IMR-90 (cell line): ENCODE data around the gene UBAP2L. TPM values are rescaled to one million over a fixed set of nuclear protein-coding genes. Genes with fewer than 3 reads are reported as not detected.

Experiments used
- ATAC-seq: fragments of 200-7000 bp; cut with Tn5 transposase; 2 replicates; pipeline ENCODE4 v1.9.1; 2020; ENCODE audit warnings: low read depth, mild to moderate bottlenecking, moderate library complexity
- BruUV-seq: library from RNA; stranded (reverse); fragments of 400-500 nt; replicated peaks from 2 replicates; lab custom pipeline; 2021; lab: Mats Ljungman, UMichigan
- CTCF ChIA-PET: fragments of 300-600 bp; formaldehyde crosslinking; extraction: SDS; loops from one replicate; lab custom pipeline; 2021; ENCODE audit warnings: antibody characterized with exemption; lab: Yijun Ruan, JAX
- POLR2A ChIA-PET: fragments of 300-600 bp; sonication (Branson Sonifier 250); formaldehyde crosslinking; loops from one replicate; lab custom pipeline; 2022; ENCODE audit warnings: antibody characterized with exemption; ENCODE audit not compliant: unreplicated experiment; lab: Charles Lee
- DNase-seq: peaks from one replicate; pipeline ENCODE4 v3.0.0; 2013
- H2AFZ ChIP-seq: replicated peaks from 2 replicates; pipeline ENCODE3; 2013; ENCODE audit warnings: low read length, mild to moderate bottlenecking; ENCODE audit not compliant: poor library complexity
- H2AK5ac ChIP-seq: 2 replicates; pipeline ENCODE4 v1.6.1; 2013; ENCODE audit warnings: low read depth, low read length, inconsistent platforms
- H2AK9ac ChIP-seq: replicated peaks from 2 replicates; pipeline ENCODE3; 2013; ENCODE audit warnings: mild to moderate bottlenecking, low read depth, low read length, moderate library complexity; ENCODE audit not compliant: poor library complexity
- H2BK120ac ChIP-seq: 2 replicates; pipeline ENCODE4 v1.6.1; 2013; ENCODE audit warnings: low read depth, low read length, inconsistent platforms
- H2BK15ac ChIP-seq: 3 replicates; pipeline ENCODE4 v1.6.1; 2013; ENCODE audit warnings: low read depth, low read length, inconsistent platforms
- H2BK20ac ChIP-seq: 2 replicates; pipeline ENCODE4 v1.6.1; 2013; ENCODE audit warnings: low read depth, mild to moderate bottlenecking, inconsistent platforms, low read length, moderate library complexity
- H2BK5ac ChIP-seq: 2 replicates; pipeline ENCODE4 v1.6.1; 2013; ENCODE audit warnings: mild to moderate bottlenecking, low read depth, low read length, inconsistent platforms; ENCODE audit not compliant: poor library complexity, severe bottlenecking
- H3K14ac ChIP-seq: replicated peaks from 2 replicates; pipeline ENCODE4 v1.6.1; 2013; ENCODE audit warnings: low read depth, low read length, inconsistent platforms
- H3K18ac ChIP-seq: 2 replicates; pipeline ENCODE4 v1.6.1; 2013; ENCODE audit warnings: low read depth, low read length, control low read depth
- H3K23ac ChIP-seq: 2 replicates; pipeline ENCODE4 v1.6.1; 2013; ENCODE audit warnings: low read depth, low read length, inconsistent platforms
- H3K27ac ChIP-seq: 2 replicates; pipeline ENCODE4 v1.5.1; 2013; ENCODE audit warnings: mild to moderate bottlenecking, control low read depth, low read length; ENCODE audit not compliant: insufficient read depth
- H3K27me3 ChIP-seq: 2 replicates; pipeline ENCODE4 v1.6.1; 2013; ENCODE audit warnings: low read length; ENCODE audit not compliant: control insufficient read depth, insufficient read depth
- H3K36me3 ChIP-seq: 2 replicates; pipeline ENCODE4 v1.6.1; 2013; ENCODE audit warnings: low read length, mixed read lengths; ENCODE audit not compliant: control insufficient read depth, insufficient read depth
- H3K4ac ChIP-seq: 2 replicates; pipeline ENCODE4 v1.6.1; 2013; ENCODE audit warnings: low read depth, low read length, inconsistent platforms
- H3K4me1 ChIP-seq: 2 replicates; pipeline ENCODE4 v1.6.1; 2013; ENCODE audit warnings: low read length, mixed read lengths; ENCODE audit not compliant: control insufficient read depth, insufficient read depth
- H3K4me2 ChIP-seq: 2 replicates; pipeline ENCODE4 v1.6.1; 2013; ENCODE audit warnings: low read depth, mild to moderate bottlenecking, control low read depth, low read length, moderate library complexity
- H3K4me3 ChIP-seq: 2 replicates; pipeline ENCODE4 v1.5.1; 2013; ENCODE audit warnings: low read depth, mild to moderate bottlenecking, control low read depth, low read length, moderate library complexity; ENCODE audit not compliant: insufficient read depth
- H3K56ac ChIP-seq: 2 replicates; pipeline ENCODE4 v1.6.1; 2013; ENCODE audit warnings: low read length, inconsistent platforms; ENCODE audit not compliant: insufficient read depth; ENCODE audit errors: extremely low read depth
- H3K79me1 ChIP-seq, 2 experiments: 2 replicates each; pipeline ENCODE4 v1.6.1; 2013; ENCODE audit warnings: low read length in 2 of 2, inconsistent platforms in 1 of 2, low read depth in 1 of 2
- H3K9ac ChIP-seq: 2 replicates; pipeline ENCODE4 v1.6.1; 2013; ENCODE audit warnings: low read depth, low read length, control low read depth
- H3K9me1 ChIP-seq: 2 replicates; pipeline ENCODE4 v1.6.1; 2013; ENCODE audit warnings: low read length, inconsistent platforms; ENCODE audit not compliant: insufficient read depth
- H3K9me3 ChIP-seq: 2 replicates; pipeline ENCODE4 v1.6.1; 2013; ENCODE audit warnings: low read length; ENCODE audit not compliant: control insufficient read depth, insufficient read depth
- H4K20me1 ChIP-seq: 2 replicates; pipeline ENCODE4 v1.6.1; 2013; ENCODE audit warnings: low read length, inconsistent platforms; ENCODE audit not compliant: insufficient read depth
- H4K5ac ChIP-seq: 2 replicates; pipeline ENCODE4 v1.6.1; 2013; ENCODE audit warnings: mild to moderate bottlenecking, low read depth, low read length, control low read depth
- H4K8ac ChIP-seq, 2 experiments: 2 replicates each; pipeline ENCODE4 v1.6.1; 2013; ENCODE audit warnings: low read depth in 2 of 2, low read length in 2 of 2, control low read depth in 1 of 2, inconsistent platforms in 1 of 2
- H4K91ac ChIP-seq: 2 replicates; pipeline ENCODE4 v1.6.1; 2013; ENCODE audit warnings: low read depth, low read length, inconsistent platforms; ENCODE audit not compliant: insufficient read depth
- CEBPB ChIP-seq: IDR thresholded peaks from 2 replicates; pipeline ENCODE4 v1.6.1; 2012; ENCODE audit warnings: low read depth, low read length, improper control_type of control experiment
- CHD1 ChIP-seq: IDR thresholded peaks from 2 replicates; pipeline ENCODE4 v1.6.1; 2012; ENCODE audit warnings: low read depth, low read length, improper control_type of control experiment
- MAZ ChIP-seq: IDR thresholded peaks from 2 replicates; pipeline ENCODE4 v1.6.1; 2012; ENCODE audit warnings: low read depth, mild to moderate bottlenecking, low read length, improper control_type of control experiment, moderate library complexity, borderline replicate concordance
- USF2 ChIP-seq: fragments of 150-350 bp; IDR thresholded peaks from 2 replicates; pipeline ENCODE4 v1.6.1; 2017; ENCODE audit warnings: mild to moderate bottlenecking, antibody characterized with exemption, low read length, low read depth
- WGBS, 2 experiments: methylation state at CpG; one replicate each; pipeline versions ENCODE4 v1.1.5 to v1.1.7; 2013; ENCODE audit warnings: missing lambda C conversion rate in 2 of 2; ENCODE audit not compliant: insufficient read length in 1 of 2; ENCODE audit errors: extremely low coverage in 2 of 2; 5-methylcytosine and 5-hydroxymethylcytosine counted together
- dilution Hi-C: fragments of 300-500 bp; cut with HindIII; formaldehyde crosslinking; loops from one replicate; pipeline ENCODE4 v1.14.3; 2018; ENCODE audit warnings: low sequenced_read_pairs; ENCODE audit not compliant: unreplicated experiment
- in situ Hi-C: fragments of 300-500 bp; cut with MboI; formaldehyde crosslinking; loops from 3 replicates; pipeline ENCODE4 v1.14.3; 2019; ENCODE audit warnings: low sequenced_read_pairs, inconsistent platforms, mixed read lengths
- intact Hi-C: fragments of 100-400 bp; cut with micrococcal nuclease; formaldehyde crosslinking; loops from 2 replicates; pipeline ENCODE4 v1.10.0; 2022
- polyA plus RNA-seq, 3 experiments: library from polyadenylated mRNA; depleted of rRNA; stranded (reverse); fragments of >200 nt; gene quantifications; 2 replicates each; pipeline ENCODE4 v1.2.3, GENCODE V29; 2012; ENCODE audit warnings: low replicate concordance in 1 of 3
- total RNA-seq: library from RNA; depleted of rRNA; stranded (reverse); fragments of >200 nt; gene quantifications from 2 replicates; pipeline ENCODE4 v1.2.3, GENCODE V29; 2012

Gene UBAP2L
- total and polyA plus RNA-seq, 2 of the 4 experiments (the other 2 are of a cell fraction) = 57.5 to 149 TPM

GRCh38 chr1:154190550-154190949 is 30.2 kb upstream of the UBAP2L start:
- 0 out of 3 replicates have a peak overlapping the region, but pooled peaks have one; percentile 29 for H2BK15ac ChIP-seq
- no peaks in the 10 kb centered on the region for H4K20me1 ChIP-seq
- H2BK20ac ChIP-seq = no peak overlapping the region
- no peak overlapping the region for H2BK120ac ChIP-seq
- H3K18ac ChIP-seq = no peak overlapping the region
- H3K27ac ChIP-seq = no peak overlapping the region
- CTCF ChIA-PET = interaction anchor here (0.7 kb wide), 1 partner anchor 13 kb away, joined by 3 read pairs; no protein-coding TSS in a partner anchor
- peak overlapping the region; percentile 14; the same call in 1 of the 2 replicates for H3K4me2 ChIP-seq
- dilution Hi-C loops = no loop called here
- no peak overlapping the region for H2BK5ac ChIP-seq
- no peak overlapping the region for H3K9ac ChIP-seq
- H2AK5ac ChIP-seq = no peak overlapping the region
- no peak overlapping the region for H3K14ac ChIP-seq
- H2AFZ ChIP-seq = no peak overlapping the region
- in situ Hi-C loops = no loop called here
- peaks cover 27% of the 10 kb centered on the region for H3K27me3 ChIP-seq
- TF ChIP-seq CHD1 = no peak
- TF ChIP-seq CEBPB = peak; percentile 71
- TF ChIP-seq USF2 = no peak
- no peak for TF ChIP-seq MAZ
- no peak overlapping the region for H4K5ac ChIP-seq
- intact Hi-C loops = no loop called here
- ATAC-seq = peak; percentile 69
- no peak overlapping the region for H3K56ac ChIP-seq
- no TSS peak for BruUV-seq
- peak; percentile 50 for DNase-seq
- POLR2A ChIA-PET = no interaction called here
- no peak overlapping the region for H3K4ac ChIP-seq
- no CpG with 5 or more reads among the region's 1 CpG for WGBS, 2 experiments
- no peak overlapping the region for H4K91ac ChIP-seq
- no peak overlapping the region for H4K8ac ChIP-seq
- no peak overlapping the region for H2AK9ac ChIP-seq
- no peaks in the 10 kb centered on the region for H3K36me3 ChIP-seq
- no peaks in the 10 kb centered on the region for H3K9me1 ChIP-seq
- no peaks in the 10 kb centered on the region for H3K9me3 ChIP-seq
- no peak overlapping the region for H3K23ac ChIP-seq
- no peaks in the 10 kb centered on the region for H3K79me1 ChIP-seq
- no peak overlapping the region for H3K4me3 ChIP-seq
- peaks cover 4% of the 10 kb centered on the region for H3K4me1 ChIP-seq
